ENCODE measurements around the gene SRD5A3.

SRD5A3 gene

DNA sequence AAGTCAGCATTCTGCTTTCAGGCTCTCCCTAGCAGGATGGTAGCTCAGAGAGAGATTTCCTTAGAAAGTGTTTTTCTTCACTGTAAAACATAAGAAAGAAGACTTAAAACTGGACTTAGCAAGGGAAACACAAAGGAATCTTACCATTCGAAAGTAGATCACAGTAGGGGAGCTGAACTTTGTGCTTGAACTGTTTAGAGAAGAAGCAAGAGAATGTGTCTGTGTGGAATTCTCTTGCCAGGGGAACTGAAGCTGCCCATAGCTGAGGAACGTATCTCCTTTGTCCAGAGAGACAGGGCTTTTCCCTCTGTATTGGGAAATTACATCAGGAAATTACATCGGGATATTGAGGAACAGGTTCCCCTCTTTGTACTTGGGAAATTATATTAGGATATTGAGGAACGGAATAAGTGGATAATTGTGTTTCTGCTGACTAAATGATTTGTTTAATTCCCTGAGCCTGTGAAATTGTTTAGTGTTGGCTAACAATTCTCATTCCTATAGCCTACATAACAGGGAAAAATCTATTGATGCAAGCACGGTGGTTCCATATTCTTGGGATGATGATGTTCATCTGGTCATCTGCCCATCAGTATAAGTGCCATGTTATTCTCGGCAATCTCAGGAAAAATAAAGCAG, 21.2 kb downstream of the SRD5A3 start:
- peaks cover 13 to 36% (median 19%) of the 10 kb centered on the region in 5 donors for H3K36me3 ChIP-seq (ENCODE audit: control insufficient read depth in 5 of 5, insufficient read depth in 5 of 5, low read length in 5 of 5)
- H3K27me3 ChIP-seq (ENCODE audit: control insufficient read depth in 5 of 5, insufficient read depth in 4 of 5, low read length in 5 of 5): no peaks in the 10 kb centered on the region
- no peak overlapping the region for H3K4me3 ChIP-seq (ENCODE audit: low read depth in 1 of 5, low read length in 5 of 5)
- H3K9me3 ChIP-seq (ENCODE audit: control insufficient read depth in 5 of 5, low read length in 5 of 5): no peaks in the 10 kb centered on the region
- no peak overlapping the region for H3K27ac ChIP-seq (ENCODE audit: low read depth, low read length)
- H3K4me1 ChIP-seq (ENCODE audit: control insufficient read depth in 5 of 5, insufficient read depth in 5 of 5, low read length in 5 of 5): peaks cover 0 to 15% (median 0%) of the 10 kb centered on the region in 5 donors
- no peak overlapping the region for H3K9ac ChIP-seq (ENCODE audit: low read length in 5 of 5)

DNA sequence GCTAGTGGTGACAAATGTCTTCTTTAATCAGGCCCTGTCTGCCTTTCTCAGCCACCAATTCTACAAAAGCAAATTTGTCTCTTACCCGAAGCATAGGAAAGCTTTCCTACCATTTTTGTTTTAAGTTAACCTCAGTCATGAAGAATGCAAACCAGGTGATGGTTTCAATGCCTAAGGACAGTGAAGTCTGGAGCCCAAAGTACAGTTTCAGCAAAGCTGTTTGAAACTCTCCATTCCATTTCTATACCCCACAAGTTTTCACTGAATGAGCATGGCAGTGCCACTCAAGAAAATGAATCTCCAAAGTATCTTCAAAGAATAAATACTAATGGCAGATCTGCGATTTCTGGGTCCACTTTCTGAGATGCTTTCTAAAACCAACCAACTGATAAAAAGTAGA, 23.9 kb downstream of the SRD5A3 start:
- Histone ChIP-seq H3K27ac (ENCODE audit: low read depth, low read length) (no peak overlapping the region), H3K27me3 (ENCODE audit: control insufficient read depth in 5 of 5, insufficient read depth in 4 of 5, low read length in 5 of 5) (no peaks in the 10 kb centered on the region), H3K9ac (ENCODE audit: low read length in 5 of 5) (no peak overlapping the region), H3K4me1 (ENCODE audit: control insufficient read depth in 5 of 5, insufficient read depth in 5 of 5, low read length in 5 of 5) (peaks cover 0 to 11% (median 0%) of the 10 kb centered on the region in 5 donors), H3K4me3 (ENCODE audit: low read depth in 1 of 5, low read length in 5 of 5) (no peak overlapping the region), H3K9me3 (ENCODE audit: control insufficient read depth in 5 of 5, low read length in 5 of 5) (no peaks in the 10 kb centered on the region), H3K36me3 (ENCODE audit: control insufficient read depth in 5 of 5, insufficient read depth in 5 of 5, low read length in 5 of 5) (peaks cover 10 to 33% (median 16%) of the 10 kb centered on the region in 5 donors)

DNA sequence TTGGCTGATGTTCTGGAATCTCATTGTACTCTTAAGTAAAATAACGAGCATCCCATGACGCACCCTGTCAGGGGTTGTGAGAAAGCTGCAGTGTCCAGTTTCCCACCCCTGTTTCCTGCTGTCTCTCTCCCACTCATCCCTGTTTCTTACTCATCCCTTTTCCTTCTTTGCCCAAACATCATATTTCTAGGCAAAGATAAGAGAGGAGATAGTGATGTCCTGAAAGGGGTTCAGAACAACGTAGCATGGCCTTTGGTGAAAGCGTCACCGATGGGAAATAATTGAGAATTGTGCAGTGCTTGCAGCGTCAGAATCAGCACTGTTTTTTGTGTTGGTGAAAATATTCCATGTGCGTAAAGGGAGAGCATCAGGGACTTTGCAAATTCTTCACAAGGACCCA, 26.2 kb downstream of the SRD5A3 start:
- Histone ChIP-seq H3K4me3 (ENCODE audit: low read depth in 1 of 5, low read length in 5 of 5) (no peak overlapping the region), H3K36me3 (ENCODE audit: control insufficient read depth in 5 of 5, insufficient read depth in 5 of 5, low read length in 5 of 5) (peaks cover 3 to 23% (median 11%) of the 10 kb centered on the region in 5 donors), H3K9ac (ENCODE audit: low read length in 5 of 5) (no peak overlapping the region), H3K9me3 (ENCODE audit: control insufficient read depth in 5 of 5, low read length in 5 of 5) (no peaks in the 10 kb centered on the region), H3K4me1 (ENCODE audit: control insufficient read depth in 5 of 5, insufficient read depth in 5 of 5, low read length in 5 of 5) (no peaks in the 10 kb centered on the region), H3K27me3 (ENCODE audit: control insufficient read depth in 5 of 5, insufficient read depth in 4 of 5, low read length in 5 of 5) (no peaks in the 10 kb centered on the region), H3K27ac (ENCODE audit: low read depth, low read length) (no peak overlapping the region)

- Histone ChIP-seq H3K9me3 (ENCODE audit: control insufficient read depth in 5 of 5, low read length in 5 of 5) (no peaks in the 10 kb centered on the region), H3K27me3 (ENCODE audit: control insufficient read depth in 5 of 5, insufficient read depth in 4 of 5, low read length in 5 of 5) (no peaks in the 10 kb centered on the region), H3K36me3 (ENCODE audit: control insufficient read depth in 5 of 5, insufficient read depth in 5 of 5, low read length in 5 of 5) (peaks cover 3 to 19% (median 7%) of the 10 kb centered on the region in 5 donors), H3K9ac (ENCODE audit: low read length in 5 of 5) (no peak overlapping the region), H3K4me3 (ENCODE audit: low read depth in 1 of 5, low read length in 5 of 5) (no peak overlapping the region), H3K27ac (ENCODE audit: low read depth, low read length) (no peak overlapping the region), H3K4me1 (ENCODE audit: control insufficient read depth in 5 of 5, insufficient read depth in 5 of 5, low read length in 5 of 5) (no peaks in the 10 kb centered on the region)
These were observed 27.4 kb downstream of the SRD5A3 start for GRCh38 chr4:55373461-55373860.

GRCh38 chr4:55376698-55377097, 30.7 kb downstream of the SRD5A3 start:
- Histone ChIP-seq H3K36me3 (ENCODE audit: control insufficient read depth in 5 of 5, insufficient read depth in 5 of 5, low read length in 5 of 5) (peaks cover 0 to 6% (median 0%) of the 10 kb centered on the region in 5 donors), H3K9ac (ENCODE audit: low read length in 5 of 5) (no peak overlapping the region), H3K27ac (ENCODE audit: low read depth, low read length) (no peak overlapping the region), H3K4me3 (ENCODE audit: low read depth in 1 of 5, low read length in 5 of 5) (no peak overlapping the region), H3K27me3 (ENCODE audit: control insufficient read depth in 5 of 5, insufficient read depth in 4 of 5, low read length in 5 of 5) (no peaks in the 10 kb centered on the region), H3K9me3 (ENCODE audit: control insufficient read depth in 5 of 5, low read length in 5 of 5) (no peaks in the 10 kb centered on the region), H3K4me1 (ENCODE audit: control insufficient read depth in 5 of 5, insufficient read depth in 5 of 5, low read length in 5 of 5) (no peaks in the 10 kb centered on the region)

DNA sequence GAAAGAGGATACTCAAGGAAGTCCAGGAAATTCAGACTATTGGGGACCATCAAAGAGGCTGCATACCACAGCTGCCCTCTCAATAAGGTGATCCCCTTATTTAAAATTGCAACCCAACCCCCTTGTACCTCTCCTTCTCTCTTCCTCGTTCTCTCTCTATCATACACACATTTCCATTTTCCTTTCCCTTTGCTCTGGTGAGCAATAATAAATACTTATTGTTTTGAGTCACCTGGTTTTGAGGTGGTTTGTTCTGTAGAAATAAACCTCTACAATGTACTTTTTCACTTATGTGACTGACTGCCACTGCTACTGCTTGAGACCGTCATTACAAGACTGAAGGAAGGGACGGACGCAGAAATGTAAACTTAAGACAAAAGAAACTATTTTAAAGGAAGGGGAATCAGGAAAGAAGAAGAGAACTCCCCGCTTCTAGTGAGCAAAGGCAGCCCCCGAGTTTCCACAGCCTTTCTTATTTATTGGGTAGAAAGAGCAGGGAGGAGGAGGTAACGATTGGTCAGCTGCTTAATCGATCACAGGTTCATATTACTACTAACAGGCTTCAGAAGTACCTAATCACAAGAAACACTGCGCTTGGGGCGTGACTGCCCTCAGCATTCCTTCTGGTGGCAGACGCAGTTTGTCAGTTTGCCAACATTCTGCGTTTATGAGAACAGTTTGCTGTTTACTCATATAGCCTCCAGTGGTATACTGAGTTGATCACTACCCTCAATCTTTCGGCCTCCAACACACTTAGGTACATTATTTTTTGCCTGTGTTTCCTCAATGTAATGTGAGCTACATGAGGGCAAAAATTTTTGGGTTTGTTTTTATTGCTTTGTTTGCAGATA, 32.8 kb downstream of the SRD5A3 start:
- Histone ChIP-seq H3K4me3 (ENCODE audit: low read depth in 1 of 5, low read length in 5 of 5) (no peak overlapping the region), H3K36me3 (ENCODE audit: control insufficient read depth in 5 of 5, insufficient read depth in 5 of 5, low read length in 5 of 5) (no peaks in the 10 kb centered on the region), H3K27ac (ENCODE audit: low read depth, low read length) (no peak overlapping the region), H3K9ac (ENCODE audit: low read length in 5 of 5) (no peak overlapping the region), H3K9me3 (ENCODE audit: control insufficient read depth in 5 of 5, low read length in 5 of 5) (no peaks in the 10 kb centered on the region), H3K27me3 (ENCODE audit: control insufficient read depth in 5 of 5, insufficient read depth in 4 of 5, low read length in 5 of 5) (no peaks in the 10 kb centered on the region), H3K4me1 (ENCODE audit: control insufficient read depth in 5 of 5, insufficient read depth in 5 of 5, low read length in 5 of 5) (no peaks in the 10 kb centered on the region)

GRCh38 chr4:55380576-55380975, 34.5 kb downstream of the SRD5A3 start:
- H3K9ac ChIP-seq (ENCODE audit: low read length in 5 of 5): no peak overlapping the region
- no peak overlapping the region for H3K4me3 ChIP-seq (ENCODE audit: low read depth in 1 of 5, low read length in 5 of 5)
- no peaks in the 10 kb centered on the region for H3K4me1 ChIP-seq (ENCODE audit: control insufficient read depth in 5 of 5, insufficient read depth in 5 of 5, low read length in 5 of 5)
- H3K27me3 ChIP-seq (ENCODE audit: control insufficient read depth in 5 of 5, insufficient read depth in 4 of 5, low read length in 5 of 5): no peaks in the 10 kb centered on the region
- no peak overlapping the region for H3K27ac ChIP-seq (ENCODE audit: low read depth, low read length)
- no peaks in the 10 kb centered on the region for H3K9me3 ChIP-seq (ENCODE audit: control insufficient read depth in 5 of 5, low read length in 5 of 5)
- no peaks in the 10 kb centered on the region for H3K36me3 ChIP-seq (ENCODE audit: control insufficient read depth in 5 of 5, insufficient read depth in 5 of 5, low read length in 5 of 5)

GRCh38 chr4:55381502-55381901, 35.5 kb downstream of the SRD5A3 start:
- Histone ChIP-seq H3K9ac (ENCODE audit: low read length in 5 of 5) (no peak overlapping the region), H3K27me3 (ENCODE audit: control insufficient read depth in 5 of 5, insufficient read depth in 4 of 5, low read length in 5 of 5) (no peaks in the 10 kb centered on the region), H3K4me1 (ENCODE audit: control insufficient read depth in 5 of 5, insufficient read depth in 5 of 5, low read length in 5 of 5) (no peaks in the 10 kb centered on the region), H3K4me3 (ENCODE audit: low read depth in 1 of 5, low read length in 5 of 5) (no peak overlapping the region), H3K36me3 (ENCODE audit: control insufficient read depth in 5 of 5, insufficient read depth in 5 of 5, low read length in 5 of 5) (no peaks in the 10 kb centered on the region), H3K27ac (ENCODE audit: low read depth, low read length) (no peak overlapping the region), H3K9me3 (ENCODE audit: control insufficient read depth in 5 of 5, low read length in 5 of 5) (no peaks in the 10 kb centered on the region)

DNA sequence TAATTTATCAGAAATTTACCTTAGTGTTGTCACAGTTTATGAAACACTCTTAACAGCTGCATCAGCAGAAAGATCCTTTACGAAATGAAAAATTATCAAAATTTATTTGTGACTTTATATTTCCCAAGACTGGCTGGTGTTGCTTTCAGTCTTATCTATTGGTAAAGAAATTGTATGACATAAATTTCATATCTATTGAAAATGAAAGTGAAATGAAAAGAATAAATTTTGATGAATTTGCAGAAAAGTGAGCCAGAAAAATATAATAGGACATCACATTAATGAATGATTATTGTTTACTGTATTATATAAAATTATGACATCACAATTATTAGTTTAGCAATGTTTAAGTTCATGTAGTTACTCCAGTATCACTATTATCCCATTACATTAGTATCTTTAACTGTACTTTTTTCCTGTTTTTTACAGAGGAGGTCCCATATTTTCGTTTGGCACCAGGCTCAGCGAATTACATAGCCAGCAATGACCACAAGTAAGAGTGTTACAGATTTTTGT, 36.5 kb downstream of the SRD5A3 start:
- no peaks in the 10 kb centered on the region for H3K9me3 ChIP-seq (ENCODE audit: control insufficient read depth in 5 of 5, low read length in 5 of 5)
- no peak overlapping the region for H3K9ac ChIP-seq (ENCODE audit: low read length in 5 of 5)
- H3K4me1 ChIP-seq (ENCODE audit: control insufficient read depth in 5 of 5, insufficient read depth in 5 of 5, low read length in 5 of 5): no peaks in the 10 kb centered on the region
- no peak overlapping the region for H3K27ac ChIP-seq (ENCODE audit: low read depth, low read length)
- no peak overlapping the region for H3K4me3 ChIP-seq (ENCODE audit: low read depth in 1 of 5, low read length in 5 of 5)
- H3K36me3 ChIP-seq (ENCODE audit: control insufficient read depth in 5 of 5, insufficient read depth in 5 of 5, low read length in 5 of 5): no peaks in the 10 kb centered on the region
- H3K27me3 ChIP-seq (ENCODE audit: control insufficient read depth in 5 of 5, insufficient read depth in 4 of 5, low read length in 5 of 5): no peaks in the 10 kb centered on the region

DNA sequence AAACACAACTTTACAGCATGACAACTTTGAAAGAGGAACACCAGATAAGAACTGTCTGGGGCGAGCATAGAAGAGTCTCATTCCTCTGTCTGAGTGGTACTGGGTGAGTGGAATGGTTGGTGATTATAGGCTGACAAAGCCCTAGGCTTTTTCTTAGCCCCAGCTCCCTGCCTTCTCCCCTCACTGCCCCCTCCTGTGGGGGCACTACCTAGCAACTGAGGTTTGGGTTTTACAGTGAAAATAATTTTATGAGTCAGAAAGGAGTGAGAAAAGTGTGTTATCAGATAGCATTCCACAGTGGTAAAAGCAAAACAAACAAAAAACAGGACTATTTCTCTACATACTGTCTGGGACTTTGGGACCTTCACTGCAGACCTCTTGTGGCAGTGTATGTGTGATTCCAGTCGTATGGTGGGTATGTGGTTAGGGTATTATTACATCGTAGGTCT, 39.2 kb downstream of the SRD5A3 start:
- no peaks in the 10 kb centered on the region for H3K36me3 ChIP-seq (ENCODE audit: control insufficient read depth in 5 of 5, insufficient read depth in 5 of 5, low read length in 5 of 5)
- no peaks in the 10 kb centered on the region for H3K4me1 ChIP-seq (ENCODE audit: control insufficient read depth in 5 of 5, insufficient read depth in 5 of 5, low read length in 5 of 5)
- no peak overlapping the region for H3K27ac ChIP-seq (ENCODE audit: low read depth, low read length)
- H3K4me3 ChIP-seq (ENCODE audit: low read depth in 1 of 5, low read length in 5 of 5): no peak overlapping the region
- H3K27me3 ChIP-seq (ENCODE audit: control insufficient read depth in 5 of 5, insufficient read depth in 4 of 5, low read length in 5 of 5): no peaks in the 10 kb centered on the region
- no peak overlapping the region for H3K9ac ChIP-seq (ENCODE audit: low read length in 5 of 5)
- H3K9me3 ChIP-seq (ENCODE audit: control insufficient read depth in 5 of 5, low read length in 5 of 5): no peaks in the 10 kb centered on the region

Measured in subcutaneous abdominal adipose tissue (tissue), 5 donors.